Upper lobe of left lung (tissue), 6 donors: ENCODE data around the gene ANKRD23. TPM values are rescaled to one million over a fixed set of nuclear protein-coding genes. Genes with fewer than 3 reads are reported as not detected.

Experiments used
- ATAC-seq, 2 donors: fragments of 200-7000 bp; cut with Tn5 transposase; one replicate each; pipeline ENCODE4 v1.9.1; 2022; ENCODE audit warnings: mild to moderate bottlenecking in 2 of 2, moderate library complexity in 2 of 2; ENCODE audit not compliant: low FRiP score in 2 of 2
- DNase-seq, 2 donors: peaks; one replicate each; pipeline ENCODE4 v3.0.0-alpha.2; 2019 to 2020
- H3K27ac ChIP-seq, 4 donors: fragments of 200-600 bp; sonication (generic); one replicate each; pipeline ENCODE4 v1.5.1; 2016 to 2019
- H3K27me3 ChIP-seq, 4 donors: fragments of 200-600 bp; sonication (generic); one replicate each; pipeline ENCODE4 v1.5.1; 2017 to 2019
- H3K36me3 ChIP-seq, 4 donors: fragments of 200-600 bp; sonication (generic); one replicate each; pipeline ENCODE4 v1.5.1; 2016 to 2019
- H3K4me1 ChIP-seq, 4 donors: fragments of 200-600 bp; sonication (generic); one replicate each; pipeline ENCODE4 v1.5.1; 2018 to 2019
- H3K4me3 ChIP-seq, 4 donors: fragments of 200-600 bp; sonication (generic); one replicate each; pipeline ENCODE4 v1.5.1; 2017 to 2019; ENCODE audit warnings: mild to moderate bottlenecking in 2 of 4, moderate library complexity in 1 of 4
- H3K9me3 ChIP-seq, 4 donors: fragments of 200-600 bp; sonication (generic); one replicate each; pipeline ENCODE4 v1.5.1; 2018 to 2019
- EP300 ChIP-seq, 4 donors: sonication (generic); formaldehyde crosslinking; IDR thresholded peaks; one replicate each; pipeline ENCODE4 v1.5.1; 2017; ENCODE audit warnings: antibody characterized with exemption in 4 of 4, control low read depth in 2 of 4
- POLR2A ChIP-seq, 4 donors: fragments of 450-650 bp; IDR thresholded peaks; one replicate each; pipeline ENCODE4 v1.5.1; 2016 to 2017; ENCODE audit warnings: antibody characterized with exemption in 4 of 4, mild to moderate bottlenecking in 2 of 4
- POLR2AphosphoS5 ChIP-seq, 2 donors: sonication (generic); formaldehyde crosslinking; IDR thresholded peaks; one replicate each; pipeline ENCODE4 v1.5.1; 2017; ENCODE audit warnings: antibody characterized with exemption in 2 of 2
- WGBS, 2 donors: methylation state at CpG; one replicate each; pipeline ENCODE4 v1.1.5; 2017 to 2018; 5-methylcytosine and 5-hydroxymethylcytosine counted together
- total RNA-seq, 6 donors: library from RNA; depleted of rRNA in 4 of 6; stranded (reverse); fragments of >200 nt in 4 of 6; gene quantifications; one replicate each; pipeline versions ENCODE4 v1.1.0 to v1.2.1, GENCODE V29; 2016 to 2021
- TF ChIP-seq, protein P1 (sequence below), 6 experiments: fragments of 450-650 bp in 4 of 6; fragments of 200-600 bp in 2 of 6; sonication (generic) in 2 of 6; IDR thresholded peaks; one replicate each; pipeline ENCODE4 v1.5.1; 2016 to 2019; ENCODE audit warnings: antibody characterized with exemption in 6 of 6
- donor health status: DM: no; HTN: no; CAD: no; lungs with moderate emphysema.
- donor health status: DM: no; HTN: yes; CAD: no; lungs with severe emphysema.

The ANKRD23 gene
- total RNA-seq, 6 donors from 2014 or later = 2.0 to 27.2 (median 2.8) TPM

DNA sequence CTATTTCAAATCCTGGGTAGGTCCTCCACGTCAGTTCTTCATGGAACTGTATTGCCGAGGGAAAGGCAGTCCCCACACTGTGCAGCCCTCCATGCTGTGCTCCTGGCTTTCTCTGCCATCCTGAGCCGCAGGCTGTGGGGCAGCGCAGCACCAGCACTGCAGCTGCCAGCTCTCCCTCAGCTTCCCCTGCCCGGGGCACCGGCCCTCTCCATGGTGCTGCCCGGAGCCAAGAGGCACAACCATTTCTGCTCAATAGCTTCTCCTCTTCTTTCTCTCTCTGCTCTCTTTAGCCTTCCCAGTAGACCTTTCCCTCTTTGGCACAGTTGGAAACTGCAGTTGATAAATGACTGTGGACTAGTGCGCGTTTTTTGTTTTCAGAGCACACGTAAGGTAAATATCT, 12.1 kb downstream of the ANKRD23 start:
- Histone ChIP-seq H3K27me3 (no peaks in the 10 kb centered on the region), H3K9me3 (no peaks in the 10 kb centered on the region), H3K4me3 (no peak overlapping the region), H3K27ac (no peak overlapping the region), H3K36me3 (peaks cover 14 to 78% (median 65%) of the 10 kb centered on the region in 4 donors), H3K4me1 (peaks cover 6 to 14% (median 9%) of the 10 kb centered on the region in 4 donors)
- 76 to 80% methylated on average over 10 of the region's 10 CpGs for WGBS, 2 donors
- ATAC-seq = no peak
- TF ChIP-seq, protein P1, sequence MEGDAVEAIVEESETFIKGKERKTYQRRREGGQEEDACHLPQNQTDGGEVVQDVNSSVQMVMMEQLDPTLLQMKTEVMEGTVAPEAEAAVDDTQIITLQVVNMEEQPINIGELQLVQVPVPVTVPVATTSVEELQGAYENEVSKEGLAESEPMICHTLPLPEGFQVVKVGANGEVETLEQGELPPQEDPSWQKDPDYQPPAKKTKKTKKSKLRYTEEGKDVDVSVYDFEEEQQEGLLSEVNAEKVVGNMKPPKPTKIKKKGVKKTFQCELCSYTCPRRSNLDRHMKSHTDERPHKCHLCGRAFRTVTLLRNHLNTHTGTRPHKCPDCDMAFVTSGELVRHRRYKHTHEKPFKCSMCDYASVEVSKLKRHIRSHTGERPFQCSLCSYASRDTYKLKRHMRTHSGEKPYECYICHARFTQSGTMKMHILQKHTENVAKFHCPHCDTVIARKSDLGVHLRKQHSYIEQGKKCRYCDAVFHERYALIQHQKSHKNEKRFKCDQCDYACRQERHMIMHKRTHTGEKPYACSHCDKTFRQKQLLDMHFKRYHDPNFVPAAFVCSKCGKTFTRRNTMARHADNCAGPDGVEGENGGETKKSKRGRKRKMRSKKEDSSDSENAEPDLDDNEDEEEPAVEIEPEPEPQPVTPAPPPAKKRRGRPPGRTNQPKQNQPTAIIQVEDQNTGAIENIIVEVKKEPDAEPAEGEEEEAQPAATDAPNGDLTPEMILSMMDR (IDR thresholded peaks at IDR 0.05) = no peak
- TF ChIP-seq POLR2AphosphoS5 (IDR thresholded peaks at IDR 0.05) (no peak), POLR2A (IDR thresholded peaks at IDR 0.05) (no peak), EP300 (IDR thresholded peaks at IDR 0.05) (no peak)
- DNase-seq = no peak

DNA sequence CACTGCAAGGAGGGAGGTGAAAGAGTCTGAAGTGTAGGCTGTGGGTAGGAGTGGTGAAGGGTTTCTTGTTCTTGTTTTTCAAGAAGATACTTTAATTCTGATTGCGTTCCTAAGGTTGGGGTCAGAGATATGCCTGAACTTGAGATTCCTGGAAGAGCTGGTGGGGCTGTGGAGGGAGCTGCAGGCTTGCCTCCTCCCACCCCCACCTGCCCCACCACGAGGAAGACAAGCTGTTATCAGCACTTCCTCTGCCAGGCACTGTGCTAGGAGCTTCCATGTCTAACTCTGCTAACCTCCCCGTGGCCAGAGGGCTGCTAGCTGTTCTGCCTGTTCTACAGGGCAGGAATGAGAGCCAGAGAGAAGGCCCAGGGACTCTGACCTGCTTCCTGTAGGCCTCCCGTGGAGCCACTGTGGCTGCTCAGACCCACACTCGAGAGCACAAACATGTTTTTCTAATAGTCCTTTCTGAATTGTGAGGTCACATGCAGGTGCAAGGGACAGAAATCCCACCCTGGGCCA, 13.7 kb downstream of the ANKRD23 start:
- Histone ChIP-seq H3K27ac (no peak overlapping the region), H3K4me3 (no peak overlapping the region), H3K36me3 (peaks cover 14 to 92% (median 76%) of the 10 kb centered on the region in 4 donors), H3K9me3 (no peaks in the 10 kb centered on the region), H3K4me1 (peaks cover 6 to 14% (median 9%) of the 10 kb centered on the region in 4 donors), H3K27me3 (no peaks in the 10 kb centered on the region)
- ATAC-seq (no peak), DNase-seq (no peak)
- WGBS, 2 donors = 55 to 59% methylated on average over 2 to 5 of the region's 5 CpGs
- TF ChIP-seq POLR2A (IDR thresholded peaks at IDR 0.05) = no peak
- TF ChIP-seq, protein P1 (IDR thresholded peaks at IDR 0.05) = no peak

DNA sequence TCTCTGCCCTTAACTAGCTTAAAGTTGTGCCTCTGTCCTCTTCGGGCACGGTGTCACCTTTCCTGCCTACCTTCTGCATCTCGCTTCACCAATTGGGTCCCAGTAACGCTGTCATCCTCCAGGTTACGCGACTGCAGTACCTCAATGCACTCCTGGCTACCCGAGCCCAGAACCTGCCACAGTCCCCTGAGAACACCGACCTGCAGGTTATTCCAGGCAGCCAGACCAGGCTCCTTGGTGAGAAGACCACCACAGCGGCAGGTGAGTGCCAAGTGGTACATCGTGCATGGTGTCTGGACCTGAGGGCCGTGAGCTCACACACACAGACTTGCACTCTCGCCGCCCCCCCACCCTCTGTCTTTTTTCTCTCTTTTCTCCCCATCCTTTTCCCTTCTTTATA, 14.9 kb downstream of the ANKRD23 start:
- TF ChIP-seq, protein P1 (IDR thresholded peaks at IDR 0.05) = no peak
- DNase-seq (no peak), ATAC-seq (no peak)
- peaks cover 11 to 94% (median 76%) of the 10 kb centered on the region in 4 donors for H3K36me3 ChIP-seq
- no peaks in the 10 kb centered on the region for H3K9me3 ChIP-seq
- H3K4me3 ChIP-seq = no peak overlapping the region
- no peaks in the 10 kb centered on the region for H3K27me3 ChIP-seq
- 95 to 97% methylated on average over 13 of the region's 13 CpGs for WGBS, 2 donors
- H3K27ac ChIP-seq = no peak overlapping the region
- H3K4me1 ChIP-seq = peaks cover 6 to 20% (median 13%) of the 10 kb centered on the region in 4 donors

DNA sequence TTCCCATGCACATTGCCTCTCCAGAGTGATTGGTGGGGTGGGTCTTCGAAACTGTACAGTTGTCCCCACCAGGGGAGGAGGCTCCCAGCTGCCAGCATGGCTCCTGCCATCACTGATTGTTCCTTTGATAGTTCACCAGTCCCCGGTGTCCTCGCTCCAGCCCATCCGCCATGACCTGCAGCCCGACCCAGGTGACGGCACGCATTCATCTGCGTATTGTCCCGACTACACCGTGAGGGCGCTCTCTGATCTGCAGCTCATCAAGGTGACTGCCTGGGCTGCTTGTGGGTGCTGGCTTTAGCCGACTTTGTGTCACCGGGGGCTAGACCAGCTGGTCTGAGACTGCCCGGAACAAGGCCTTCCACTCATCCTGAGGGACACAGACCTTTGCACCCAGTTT, 15.4 kb downstream of the ANKRD23 start:
- ATAC-seq = no peak
- 95 to 98% methylated on average over 14 of the region's 14 CpGs for whole genome bisulfite sequencing, 2 donors
- peaks cover 11 to 95% (median 74%) of the 10 kb centered on the region in 4 donors for H3K36me3 ChIP-seq

More for the DNA sequence above, 15.4 kb downstream of the ANKRD23 start:
- DNase-seq = no peak
- Histone ChIP-seq H3K4me1 (peaks cover 6 to 21% (median 14%) of the 10 kb centered on the region in 4 donors), H3K9me3 (no peaks in the 10 kb centered on the region), H3K4me3 (no peak overlapping the region), H3K27me3 (no peaks in the 10 kb centered on the region), H3K27ac (no peak overlapping the region)
- TF ChIP-seq POLR2A (IDR thresholded peaks at IDR 0.05) (no peak), EP300 (IDR thresholded peaks at IDR 0.05) (no peak), POLR2AphosphoS5 (IDR thresholded peaks at IDR 0.05) (no peak)
- TF ChIP-seq, protein P1 (IDR thresholded peaks at IDR 0.05) = no peak
